ENCODE measurements around the gene TM9SF1. TPM values are rescaled to one million over a fixed set of nuclear protein-coding genes. Genes with fewer than 3 reads are reported as not detected.

Gene TM9SF1
- total and polyA plus RNA-seq, 9 of the 15 experiments (the other 6 are each of a cell fraction or from before 2014, with no cell fraction given): 5.3 to 20.3 (median 11.8) TPM

DNA sequence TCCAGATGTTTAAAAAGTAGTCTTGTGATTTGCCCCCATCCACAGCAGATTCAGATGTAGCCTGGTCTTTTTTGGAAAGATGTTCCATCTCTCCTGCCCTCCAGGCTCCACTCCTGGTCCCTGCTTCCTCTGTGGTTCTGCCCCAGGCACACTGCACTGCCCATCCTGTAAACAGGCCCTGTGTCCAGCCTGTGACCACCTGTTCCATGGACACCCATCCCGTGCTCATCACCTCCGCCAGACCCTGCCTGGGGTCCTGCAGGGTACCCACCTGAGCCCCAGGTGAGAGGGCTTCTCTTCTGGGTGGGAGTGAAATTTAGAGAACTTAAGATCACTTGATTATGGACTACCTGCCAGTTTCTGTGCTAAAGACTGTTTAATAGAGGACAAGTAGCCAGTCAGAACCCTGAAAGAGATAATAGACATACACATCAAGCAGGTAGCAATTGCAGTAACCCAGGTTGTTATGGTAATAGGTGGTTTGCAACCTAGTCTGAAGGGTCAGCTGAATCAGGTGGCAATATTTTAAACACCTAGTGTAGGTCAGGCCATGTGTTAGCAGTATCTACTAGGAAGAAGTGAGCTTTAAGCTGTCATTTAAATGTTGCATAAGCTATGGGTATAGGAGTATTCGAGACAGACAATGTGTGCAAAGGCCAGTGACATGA, 45.8 kb downstream of the TM9SF1 start:
- Histone ChIP-seq H3K4me2 (ENCODE audit: insufficient read depth, low read length) (no peak overlapping the region), H4K20me1 (replicated peaks; ENCODE audit: control insufficient read depth, insufficient read depth, low read length) (no peaks in the 10 kb centered on the region), H3K36me3 (ENCODE audit: control insufficient read depth, insufficient read depth, low read length) (peaks cover 48% of the 10 kb centered on the region; the same call in 2 of the 3 replicates), H3K9me1 (ENCODE audit: control insufficient read depth, insufficient read depth, low read length) (peaks cover 5% of the 10 kb centered on the region), H3K27ac (ENCODE audit: extremely low read depth, low read depth, low read length) (no peak overlapping the region), H3K4me3 (no peak overlapping the region), H3K4me1 (replicated peaks in 1 of 2; ENCODE audit: control insufficient read depth in 2 of 2, insufficient read depth in 2 of 2, low read length in 2 of 2) (peaks cover 17 to 35% of the 10 kb centered on the region in 2 experiments; a peak in 4 of 5 replicates), H3K9me3 (replicated peaks; ENCODE audit: control insufficient read depth, insufficient read depth, low read depth, low read length) (no peaks in the 10 kb centered on the region), H3K9ac (ENCODE audit: insufficient read depth in 1 of 2, low read depth in 2 of 2, low read length in 2 of 2) (no peak overlapping the region), H3K79me2 (ENCODE audit: control insufficient read depth, insufficient read depth, low read length) (peaks cover 34% of the 10 kb centered on the region), H2AFZ (ENCODE audit: low read depth, low read length) (no peak overlapping the region), H3K27me3 (ENCODE audit: control insufficient read depth in 2 of 2, insufficient read depth in 2 of 2, low read length in 2 of 2) (no peaks in the 10 kb centered on the region)
- no peak for FAIRE-seq
- TF ChIP-seq ZNF586 (CRISPR knock-in tag; conservative IDR thresholded peaks at IDR 0.05): no peak
- TF ChIP-seq TAF15 (IDR thresholded peaks at IDR 0.05; ENCODE audit: low read depth, low read length): no peak
- TF ChIP-seq NKRF (IDR thresholded peaks at IDR 0.05; ENCODE audit: borderline replicate concordance): no peak
- BruUV-seq (replicated peaks): no TSS peak
- intact Hi-C loops (cut with micrococcal nuclease): loop anchor here (10.0 kb wide), 1 partner anchor 55 kb away; the partner anchor contains the start of gene PCK2
- DNase-seq (ENCODE audit: extremely low read depth in 1 of 4, low spot score in 3 of 4): no peak
- CTCF ChIA-PET (ENCODE audit: low intra/inter-chr PET ratio): no interaction called here
- WGBS (ENCODE audit: insufficient coverage, low coverage, missing lambda C conversion rate): 77% methylated on average over 3 of the region's 3 CpGs
- in situ Hi-C loops (cut with MboI): no loop called here
- POLR2A ChIA-PET: interaction anchor here (0.5 to 1.2 kb wide), 2 partner anchors 8 to 12 kb away, joined by 4 read pairs; partner anchors contain the start of gene EMC9
- ATAC-seq: no peak
